HCT116 (cell line): ENCODE data around the gene AMZ1. TPM values are rescaled to one million over a fixed set of nuclear protein-coding genes. Genes with fewer than 3 reads are reported as not detected.

Experiments used
- ATAC-seq: fragments of 200-7000 bp; cut with Tn5 transposase; 2 replicates; pipeline ENCODE4 v1.9.1; 2020; ENCODE audit warnings: mild to moderate bottlenecking, moderate library complexity
- BruUV-seq: library from RNA; stranded (reverse); fragments of 400-500 nt; replicated peaks from 2 replicates; lab custom pipeline; 2021; lab: Mats Ljungman, UMichigan
- CTCF ChIA-PET: fragments of 300-600 bp; sonication (Branson Sonifier 250); formaldehyde crosslinking; loops from one replicate; lab custom pipeline; 2021; ENCODE audit warnings: antibody characterized with exemption; lab: Charles Lee
- POLR2A ChIA-PET: fragments of 300-600, 350-600 bp; sonication (Branson Sonifier 250); formaldehyde crosslinking; loops from one replicate; lab custom pipeline; 2021; ENCODE audit warnings: antibody characterized with exemption; lab: Charles Lee
- RAD21 ChIA-PET, 2 experiments: fragments of 300-600 bp; sonication (Branson Sonifier 250); formaldehyde crosslinking; loops; one replicate each; lab custom pipeline; 2023; ENCODE audit warnings: low total read pairs in 2 of 2; ENCODE audit not compliant: uncharacterized antibody in 2 of 2, unreplicated experiment in 2 of 2, low non-redundant PET in 1 of 2; lab: Charles Lee
- DNase-seq: peaks from one replicate; pipeline ENCODE4 v3.0.0-alpha.2; 2010; ENCODE audit warnings: low read depth, low spot score
- H2AFZ ChIP-seq: fragments of 200-600 bp; shearing (Covaris generic), sonication (generic); 2 replicates; pipeline ENCODE4 v1.6.1; 2017; ENCODE audit warnings: low read depth, mixed run types, mixed read lengths, antibody characterized with exemption, low read length; ENCODE audit not compliant: poor library complexity, severe bottlenecking
- H3K27ac ChIP-seq: 2 replicates; pipeline ENCODE4 v1.5.1; 2012; ENCODE audit warnings: low read depth, low read length
- H3K27me3 ChIP-seq: fragments of 200-600 bp; sonication (generic); 2 replicates; pipeline ENCODE4 v1.6.1; 2016; ENCODE audit warnings: mixed run types, low read length, mixed read lengths; ENCODE audit not compliant: insufficient read depth
- H3K36me3 ChIP-seq, 2 experiments: fragments of 200-500 bp in 1 of 2; fragments of 200-600 bp in 1 of 2; sonication (Bioruptor generic) in 1 of 2; sonication (generic) in 1 of 2; 2 replicates each; pipeline versions ENCODE4 v1.5.1 to v1.6.1; 2014 to 2016; ENCODE audit warnings: low read length in 2 of 2, inconsistent platforms in 1 of 2, mixed read lengths in 1 of 2, mixed run types in 1 of 2; ENCODE audit not compliant: insufficient read depth in 2 of 2, control insufficient read depth in 1 of 2
- H3K4me1 ChIP-seq, 2 experiments: fragments of 200-600 bp in 1 of 2; sonication (generic) in 1 of 2; 2 replicates each; pipeline versions ENCODE4 v1.5.1 to v1.6.1; 2012 to 2017; ENCODE audit warnings: low read length in 2 of 2, inconsistent platforms in 1 of 2, mild to moderate bottlenecking in 1 of 2, mixed read lengths in 1 of 2, mixed run types in 1 of 2, moderate library complexity in 1 of 2; ENCODE audit not compliant: insufficient read depth in 2 of 2, control insufficient read depth in 1 of 2
- H3K4me2 ChIP-seq: fragments of 200-600 bp; sonication (generic); 2 replicates; pipeline ENCODE4 v1.6.1; 2017; ENCODE audit warnings: mixed run types, low read length, mixed read lengths
- H3K4me3 ChIP-seq, 2 experiments: fragments of 200-600 bp in 1 of 2; sonication (generic) in 1 of 2; replicated peaks in 1 of 2; 2 replicates each; pipeline ENCODE4 v1.5.1; 2011 to 2016; ENCODE audit warnings: low read length in 2 of 2, control low read depth in 1 of 2, low read depth in 1 of 2, mild to moderate bottlenecking in 1 of 2, mixed read lengths in 1 of 2, mixed run types in 1 of 2
- H3K79me2 ChIP-seq: fragments of 200-600 bp; sonication (generic); 2 replicates; pipeline ENCODE4 v1.6.1; 2017; ENCODE audit warnings: mild to moderate bottlenecking, mixed run types, low read length, moderate library complexity, mixed read lengths; ENCODE audit not compliant: insufficient read depth
- H3K9ac ChIP-seq: fragments of 200-600 bp; sonication (generic); 2 replicates; pipeline ENCODE4 v1.6.1; 2016; ENCODE audit warnings: low read length, mixed read lengths
- H3K9me2 ChIP-seq: fragments of 200-600 bp; sonication (generic), shearing (Covaris generic); 2 replicates; pipeline ENCODE4 v1.6.1; 2017; ENCODE audit warnings: mixed run types, mild to moderate bottlenecking, moderate library complexity; ENCODE audit not compliant: insufficient read depth
- H3K9me3 ChIP-seq, 2 experiments: fragments of 200-500 bp in 1 of 2; fragments of 200-600 bp in 1 of 2; sonication (Bioruptor generic) in 1 of 2; sonication (generic) in 1 of 2; 2 replicates each; pipeline ENCODE4 v1.6.1; 2014 to 2017; ENCODE audit warnings: low read length in 2 of 2, mixed read lengths in 2 of 2, inconsistent platforms in 1 of 2, low read depth in 1 of 2, mild to moderate bottlenecking in 1 of 2, mixed run types in 1 of 2, moderate library complexity in 1 of 2; ENCODE audit not compliant: control insufficient read depth in 1 of 2, insufficient read depth in 1 of 2
- H4K20me1 ChIP-seq: fragments of 200-600 bp; sonication (generic), shearing (Covaris generic); 2 replicates; pipeline ENCODE4 v1.6.1; 2017; ENCODE audit warnings: mixed run types, mild to moderate bottlenecking, moderate library complexity; ENCODE audit not compliant: insufficient read depth
- ATF3 ChIP-seq: IDR thresholded peaks from 2 replicates; pipeline ENCODE4 v1.6.1; 2012
- CBX3 ChIP-seq: IDR thresholded peaks from 2 replicates; pipeline ENCODE4 v1.6.1; 2012; ENCODE audit warnings: low read depth
- CEBPB ChIP-seq: IDR thresholded peaks from 2 replicates; pipeline ENCODE4 v1.6.1; 2012; ENCODE audit warnings: low read depth
- EGR1 ChIP-seq: IDR thresholded peaks from 2 replicates; pipeline ENCODE4 v1.6.1; 2012; ENCODE audit warnings: low read depth
- ELF1 ChIP-seq: IDR thresholded peaks from 2 replicates; pipeline ENCODE4 v1.6.1; 2012; ENCODE audit warnings: low read depth, borderline replicate concordance
- EZH2 ChIP-seq: fragments of 200-600 bp; sonication (generic); IDR thresholded peaks from 2 replicates; pipeline ENCODE4 v1.6.1; 2017; ENCODE audit warnings: antibody characterized with exemption, mixed run types
- EZH2phosphoT487 ChIP-seq: fragments of 200-600 bp; IDR thresholded peaks from 2 replicates; pipeline ENCODE4 v1.6.1; 2018; ENCODE audit warnings: antibody characterized with exemption, borderline replicate concordance
- JUND ChIP-seq: IDR thresholded peaks from 2 replicates; pipeline ENCODE4 v1.6.1; 2012
- MAX ChIP-seq: IDR thresholded peaks from 2 replicates; pipeline ENCODE4 v1.6.1; 2012
- POLR2AphosphoS5 ChIP-seq: IDR thresholded peaks from 2 replicates; pipeline ENCODE4 v1.6.1; 2011; ENCODE audit warnings: mild to moderate bottlenecking, low read depth, low read length, moderate library complexity
- RAD21 ChIP-seq: IDR thresholded peaks from 2 replicates; pipeline ENCODE4 v1.6.1; 2012; ENCODE audit warnings: low read depth, mild to moderate bottlenecking
- SRF ChIP-seq: IDR thresholded peaks from 2 replicates; pipeline ENCODE4 v1.6.1; 2012; ENCODE audit warnings: low read depth
- ZFX ChIP-seq: fragments of 450-650 bp; IDR thresholded peaks from 2 replicates; pipeline ENCODE4 v1.6.1; 2017
- intact Hi-C: fragments of 100-400 bp; cut with micrococcal nuclease; formaldehyde crosslinking; loops from 2 replicates; pipeline ENCODE4 v1.10.0; 2022
- total RNA-seq: library from RNA; stranded (reverse); gene quantifications from one replicate; pipeline ENCODE4 v1.2.1, GENCODE V29; 2021; ENCODE audit not compliant: unreplicated experiment
- TF ChIP-seq, protein P1 (sequence below), 3 experiments: fragments of 200-600 bp in 1 of 3; sonication (generic) in 1 of 3; IDR thresholded peaks in 2 of 3; conservative IDR thresholded peaks in 1 of 3; 2 replicates each; pipeline ENCODE4 v1.5.1; 2012 to 2017; ENCODE audit warnings: low read depth in 2 of 3, low read length in 2 of 3, antibody characterized with exemption in 1 of 3, borderline replicate concordance in 1 of 3, control low read depth in 1 of 3, mild to moderate bottlenecking in 1 of 3, mixed read lengths in 1 of 3, mixed run types in 1 of 3, moderate library complexity in 1 of 3; ENCODE audit not compliant: insufficient read depth in 1 of 3

AMZ1 gene
- total RNA-seq, 1 experiment from 2014 or later = not detected

- POLR2A ChIA-PET = no interaction called here
Observed at GRCh38 chr7:2647594-2648172, 40.3 kb upstream of the AMZ1 start.

More at GRCh38 chr7:2647594-2648172, 40.3 kb upstream of the AMZ1 start:
- CTCF ChIA-PET = no interaction called here
- H3K79me2 ChIP-seq = no peaks in the 10 kb centered on the region
- no peak for DNase-seq
- H3K9ac ChIP-seq = no peak overlapping the region
- no peak for ATAC-seq
- no peak overlapping the region for H3K4me3 ChIP-seq
- H3K36me3 ChIP-seq = no peaks in the 10 kb centered on the region; a peak in 1 of 4 replicates
- RAD21 ChIA-PET = no interaction called here
- no peak overlapping the region for H3K4me2 ChIP-seq
- no peaks in the 10 kb centered on the region for H3K9me2 ChIP-seq
- no peak overlapping the region; the same call in 1 of the 2 replicates for H3K27ac ChIP-seq
- H2AFZ ChIP-seq = no peak overlapping the region
- BruUV-seq = no TSS peak
- no peak for TF ChIP-seq EZH2
- no peak for TF ChIP-seq EGR1
- no peak for TF ChIP-seq ATF3
- no peak for TF ChIP-seq CEBPB
- no peak for TF ChIP-seq JUND
- TF ChIP-seq SRF = no peak
- no peak for TF ChIP-seq MAX
- TF ChIP-seq, protein P1, sequence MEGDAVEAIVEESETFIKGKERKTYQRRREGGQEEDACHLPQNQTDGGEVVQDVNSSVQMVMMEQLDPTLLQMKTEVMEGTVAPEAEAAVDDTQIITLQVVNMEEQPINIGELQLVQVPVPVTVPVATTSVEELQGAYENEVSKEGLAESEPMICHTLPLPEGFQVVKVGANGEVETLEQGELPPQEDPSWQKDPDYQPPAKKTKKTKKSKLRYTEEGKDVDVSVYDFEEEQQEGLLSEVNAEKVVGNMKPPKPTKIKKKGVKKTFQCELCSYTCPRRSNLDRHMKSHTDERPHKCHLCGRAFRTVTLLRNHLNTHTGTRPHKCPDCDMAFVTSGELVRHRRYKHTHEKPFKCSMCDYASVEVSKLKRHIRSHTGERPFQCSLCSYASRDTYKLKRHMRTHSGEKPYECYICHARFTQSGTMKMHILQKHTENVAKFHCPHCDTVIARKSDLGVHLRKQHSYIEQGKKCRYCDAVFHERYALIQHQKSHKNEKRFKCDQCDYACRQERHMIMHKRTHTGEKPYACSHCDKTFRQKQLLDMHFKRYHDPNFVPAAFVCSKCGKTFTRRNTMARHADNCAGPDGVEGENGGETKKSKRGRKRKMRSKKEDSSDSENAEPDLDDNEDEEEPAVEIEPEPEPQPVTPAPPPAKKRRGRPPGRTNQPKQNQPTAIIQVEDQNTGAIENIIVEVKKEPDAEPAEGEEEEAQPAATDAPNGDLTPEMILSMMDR (IDR thresholded peaks at IDR 0.05 in 2 of 3, conservative IDR thresholded peaks at IDR 0.05 in 1 of 3; ENCODE audit: borderline replicate concordance in 1 of 3, insufficient read depth in 1 of 3, low read depth in 2 of 3, low read length in 2 of 3) = no peak
- no peak for TF ChIP-seq CBX3
- TF ChIP-seq RAD21 = no peak
- no peak for TF ChIP-seq ZFX
- TF ChIP-seq EZH2phosphoT487 = no peak
- no peak for TF ChIP-seq POLR2AphosphoS5
- no peak for TF ChIP-seq ELF1
- TF ChIP-seq, all 23 proteins: peak for 0
- intact Hi-C loops = no loop called here
- no peaks in the 10 kb centered on the region for H4K20me1 ChIP-seq
- no peaks in the 10 kb centered on the region for H3K9me3 ChIP-seq
- peaks cover 6 to 25% of the 10 kb centered on the region in 2 experiments for H3K4me1 ChIP-seq
- H3K27me3 ChIP-seq = no peaks in the 10 kb centered on the region
